ENCODE data around the gene VWA3B. TPM values are rescaled to one million over a fixed set of nuclear protein-coding genes. Genes with fewer than 3 reads are reported as not detected.

Gene VWA3B
- total RNA-seq, 1 experiment from 2014 or later: not detected

GRCh38 chr2:98187194-98187593, 100.2 kb downstream of the VWA3B start:
- Histone ChIP-seq H3K14ac (ENCODE audit: insufficient read depth, low read length) (no peak overlapping the region), H4K5ac (ENCODE audit: insufficient read length, low read depth, low read length) (no peak overlapping the region), H3K4me2 (ENCODE audit: insufficient read depth, insufficient read length, low read length) (no peak overlapping the region), H3K79me2 (ENCODE audit: insufficient read depth, low read length) (no peaks in the 10 kb centered on the region), H3K9ac (ENCODE audit: extremely low read depth, insufficient read length, low read length) (no peak overlapping the region), H3T11ph (ENCODE audit: low read length) (no peak overlapping the region), H4K8ac (replicated peaks; ENCODE audit: insufficient read length, low read depth, low read length) (no peak overlapping the region), H3K27me3 (ENCODE audit: insufficient read depth, low read length) (no peaks in the 10 kb centered on the region), H2BK5ac (ENCODE audit: insufficient read length, low read length) (no peak overlapping the region), H2BK12ac (ENCODE audit: insufficient read length, low read depth, low read length) (no peak overlapping the region), H3K23me2 (ENCODE audit: insufficient read length, low read depth, low read length, poor library complexity, severe bottlenecking) (no peaks in the 10 kb centered on the region), H3K27ac (ENCODE audit: insufficient read length, low read depth, low read length) (no peak overlapping the region), H3K56ac (ENCODE audit: insufficient read length, low read depth, low read length) (no peak overlapping the region), H3K23ac (ENCODE audit: insufficient read length, low read depth, low read length) (no peak overlapping the region), H4K91ac (ENCODE audit: insufficient read length, low read depth, low read length) (no peak overlapping the region), H2BK120ac (ENCODE audit: low read depth, low read length, poor library complexity, severe bottlenecking) (no peak overlapping the region), H3K9me3 (ENCODE audit: control insufficient read depth, low read depth, low read length) (no peaks in the 10 kb centered on the region), H3K4me1 (ENCODE audit: insufficient read depth, low read length) (no peaks in the 10 kb centered on the region), H3K18ac (ENCODE audit: insufficient read length, low read depth, low read length) (no peak overlapping the region), H2BK15ac (ENCODE audit: low read depth, low read length) (no peak overlapping the region), H2BK20ac (ENCODE audit: low read depth, low read length, poor library complexity, severe bottlenecking) (no peak overlapping the region), H4K20me1 (ENCODE audit: control insufficient read depth, insufficient read depth, insufficient read length) (no peaks in the 10 kb centered on the region), H2AFZ (ENCODE audit: low read length) (no peak overlapping the region), H3K4ac (ENCODE audit: low read depth, low read length) (no peak overlapping the region), H2AK5ac (ENCODE audit: insufficient read length, low read length) (no peak overlapping the region), H3K79me1 (ENCODE audit: insufficient read depth, low read depth, low read length, poor library complexity, severe bottlenecking) (no peaks in the 10 kb centered on the region)
- Mint-ChIP-seq H3K27ac (no peak overlapping the region), H3K4me1 (no peaks in the 10 kb centered on the region), H3K4me3 (no peak overlapping the region), H3K9me3 (no peaks in the 10 kb centered on the region), H3K27me3 (ENCODE audit: low read depth) (no peaks in the 10 kb centered on the region), H3K36me3 (ENCODE audit: insufficient read depth in 1 of 3, low read depth in 3 of 3) (no peaks in the 10 kb centered on the region)
- no peak for DNase-seq
- WGBS (ENCODE audit: extremely low coverage, insufficient read length, low lambda C conversion rate): no CpG with 5 or more reads among the region's 9 CpGs
- no peak for TF ChIP-seq CTCF (conservative IDR thresholded peaks at IDR 0.05)
